ENCODE measurements around the gene SPRYD7. TPM values are rescaled to one million over a fixed set of nuclear protein-coding genes. Genes with fewer than 3 reads are reported as not detected.

SPRYD7 gene
- total and polyA plus RNA-seq, 2 of the 13 experiments (the other 11 are each of a cell fraction or from before 2014, with no cell fraction given), result 2.7 to 5.9 TPM

- TF ChIP-seq ZBTB34 (CRISPR knock-in tag; IDR thresholded peaks at IDR 0.05), result 0 out of 2 replicates have a peak, but pooled peaks have one; percentile 60
- TF ChIP-seq ZNF615 (CRISPR knock-in tag; IDR thresholded peaks at IDR 0.05; ENCODE audit: borderline replicate concordance), result no peak
- TF ChIP-seq ONECUT2 (CRISPR knock-in tag; IDR thresholded peaks at IDR 0.05), result 0 out of 2 replicates have a peak, but pooled peaks have one; percentile 40
- no peak for TF ChIP-seq ZNF839 (CRISPR knock-in tag; IDR thresholded peaks at IDR 0.05; ENCODE audit: borderline replicate concordance)
- TF ChIP-seq ZNF138 (CRISPR knock-in tag; IDR thresholded peaks at IDR 0.05; ENCODE audit: low read depth), result peak; percentile 30; the same call in 1 of the 2 replicates
- no peak for TF ChIP-seq E2F1 (CRISPR knock-in tag; IDR thresholded peaks at IDR 0.05)
- 0 out of 2 replicates have a peak, but pooled peaks have one; percentile 69 for TF ChIP-seq ZNF468 (CRISPR knock-in tag; IDR thresholded peaks at IDR 0.05)
- no peak for TF ChIP-seq TAF15 (IDR thresholded peaks at IDR 0.05; ENCODE audit: low read depth, low read length, poor library complexity, severe bottlenecking)
- no peak for TF ChIP-seq ZNF577 (CRISPR knock-in tag; IDR thresholded peaks at IDR 0.05; ENCODE audit: borderline replicate concordance, low read depth)
- peak; percentile 39; the same call in 1 of the 2 replicates for TF ChIP-seq ESRRA (CRISPR knock-in tag; IDR thresholded peaks at IDR 0.05; ENCODE audit: low read depth)
- TF ChIP-seq ZNF34 (CRISPR knock-in tag; IDR thresholded peaks at IDR 0.05; ENCODE audit: borderline replicate concordance), result no peak; the same call in 1 of the 2 replicates
- no peak for TF ChIP-seq FUBP1 (CRISPR knock-in tag; IDR thresholded peaks at IDR 0.05; ENCODE audit: borderline replicate concordance)
- TF ChIP-seq ZNF354B (CRISPR knock-in tag; IDR thresholded peaks at IDR 0.05), result no peak
- TF ChIP-seq ZFY (CRISPR knock-in tag; IDR thresholded peaks at IDR 0.05), result peak; percentile 87
- no peak for TF ChIP-seq SMARCE1 (IDR thresholded peaks at IDR 0.05; ENCODE audit: borderline replicate concordance)
- TF ChIP-seq ZNF136 (CRISPR knock-in tag; IDR thresholded peaks at IDR 0.05; ENCODE audit: low read depth), result no peak
- TF ChIP-seq, protein P1, sequence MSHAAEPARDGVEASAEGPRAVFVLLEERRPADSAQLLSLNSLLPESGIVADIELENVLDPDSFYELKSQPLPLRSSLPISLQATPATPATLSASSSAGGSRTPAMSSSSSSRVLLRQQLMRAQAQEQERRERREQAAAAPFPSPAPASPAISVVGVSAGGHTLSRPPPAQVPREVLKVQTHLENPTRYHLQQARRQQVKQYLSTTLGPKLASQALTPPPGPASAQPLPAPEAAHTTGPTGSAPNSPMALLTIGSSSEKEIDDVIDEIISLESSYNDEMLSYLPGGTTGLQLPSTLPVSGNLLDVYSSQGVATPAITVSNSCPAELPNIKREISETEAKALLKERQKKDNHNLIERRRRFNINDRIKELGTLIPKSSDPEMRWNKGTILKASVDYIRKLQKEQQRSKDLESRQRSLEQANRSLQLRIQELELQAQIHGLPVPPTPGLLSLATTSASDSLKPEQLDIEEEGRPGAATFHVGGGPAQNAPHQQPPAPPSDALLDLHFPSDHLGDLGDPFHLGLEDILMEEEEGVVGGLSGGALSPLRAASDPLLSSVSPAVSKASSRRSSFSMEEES (CRISPR knock-in tag; IDR thresholded peaks at IDR 0.05), result peak; percentile 69; the same call in 1 of the 2 replicates
- no peak for TF ChIP-seq NBN (conservative IDR thresholded peaks at IDR 0.05)
- peak; percentile 68; the same call in 1 of the 2 replicates for TF ChIP-seq ZNF878 (CRISPR knock-in tag; IDR thresholded peaks at IDR 0.05)
- TF ChIP-seq ZNF207 (IDR thresholded peaks at IDR 0.05; ENCODE audit: borderline replicate concordance), result no peak
- TF ChIP-seq ZNF605 (CRISPR knock-in tag; IDR thresholded peaks at IDR 0.05), result peak; percentile 24
Measured at GRCh38 chr13:49936075-49936967, at the start of gene SPRYD7 (continued).
